H54 (cell line): Measurements from ENCODE around the gene GPC3.

ENCODE experiments used
- DNase-seq: peaks from one replicate; pipeline ENCODE4 v3.0.0; 2011; ENCODE audit warnings: low spot score, mixed read lengths; ENCODE audit not compliant: insufficient read length
- FAIRE-seq: peaks from 3 replicates; lab custom pipeline; 2011; peaks lifted over from hg19 to GRCh38; lab: Jason Lieb, UNC
- POLR2A ChIP-seq: IDR thresholded peaks from 2 replicates; pipeline ENCODE4 v1.6.1; 2011; ENCODE audit warnings: low read depth, mild to moderate bottlenecking, low read length

The GPC3 gene

DNA sequence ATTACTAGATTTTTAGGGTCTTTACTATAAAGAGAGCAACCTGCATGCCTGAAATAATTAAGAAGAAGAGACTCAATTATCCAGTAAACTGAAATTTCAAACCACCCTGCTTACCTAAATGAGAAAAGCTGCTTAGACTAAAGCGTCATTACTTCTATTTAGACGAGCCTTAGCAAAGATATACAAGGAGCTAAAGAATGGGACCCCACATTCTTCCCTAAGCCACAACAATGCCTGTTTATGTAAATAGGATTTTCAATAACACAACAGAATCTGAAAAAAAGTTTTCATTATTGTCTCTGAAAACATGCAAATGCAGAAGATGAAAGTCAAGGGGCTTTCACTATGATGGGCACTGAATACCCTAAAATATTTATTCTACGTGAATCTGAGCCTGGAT lies 16.2 kb downstream of the GPC3 start:
- FAIRE-seq (no peak), DNase-seq (no peak)
- TF ChIP-seq POLR2A: no peak

- FAIRE-seq (no peak), DNase-seq (no peak)
- no peak for TF ChIP-seq POLR2A
Measured at GRCh38 chrX:133968109-133968508, 17.3 kb downstream of the GPC3 start.

GRCh38 chrX:133966199-133966598 lies 19.2 kb downstream of the GPC3 start:
- no peak for TF ChIP-seq POLR2A
- FAIRE-seq: no peak
- DNase-seq: no peak

- FAIRE-seq (no peak), DNase-seq (no peak)
- no peak for TF ChIP-seq POLR2A
Measured at GRCh38 chrX:133965321-133965720, 20.1 kb downstream of the GPC3 start.

- TF ChIP-seq POLR2A: no peak
- FAIRE-seq: no peak
- DNase-seq: no peak
Measured at GRCh38 chrX:133961046-133961445, 24.3 kb downstream of the GPC3 start.

DNA sequence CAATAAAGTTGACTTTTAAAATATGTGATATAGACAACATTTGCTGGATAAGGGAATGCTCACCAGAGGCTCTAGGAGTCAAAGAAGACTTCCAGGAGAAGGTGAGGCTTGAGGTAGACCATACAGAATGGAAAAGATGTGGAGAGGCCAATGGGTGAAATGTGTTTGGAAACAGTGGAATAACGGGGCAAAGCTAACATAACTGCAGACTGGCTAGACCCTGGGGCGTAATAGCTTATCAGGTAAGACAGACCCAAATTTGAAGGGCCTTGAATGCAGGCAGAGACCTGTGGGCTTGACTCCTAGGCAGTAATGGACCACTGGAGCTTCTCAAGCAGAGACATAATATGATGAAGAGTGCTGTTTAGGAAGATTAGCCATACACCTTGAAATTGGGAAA lies 25.4 kb downstream of the GPC3 start:
- DNase-seq (no peak), FAIRE-seq (no peak)
- TF ChIP-seq POLR2A: no peak

DNA sequence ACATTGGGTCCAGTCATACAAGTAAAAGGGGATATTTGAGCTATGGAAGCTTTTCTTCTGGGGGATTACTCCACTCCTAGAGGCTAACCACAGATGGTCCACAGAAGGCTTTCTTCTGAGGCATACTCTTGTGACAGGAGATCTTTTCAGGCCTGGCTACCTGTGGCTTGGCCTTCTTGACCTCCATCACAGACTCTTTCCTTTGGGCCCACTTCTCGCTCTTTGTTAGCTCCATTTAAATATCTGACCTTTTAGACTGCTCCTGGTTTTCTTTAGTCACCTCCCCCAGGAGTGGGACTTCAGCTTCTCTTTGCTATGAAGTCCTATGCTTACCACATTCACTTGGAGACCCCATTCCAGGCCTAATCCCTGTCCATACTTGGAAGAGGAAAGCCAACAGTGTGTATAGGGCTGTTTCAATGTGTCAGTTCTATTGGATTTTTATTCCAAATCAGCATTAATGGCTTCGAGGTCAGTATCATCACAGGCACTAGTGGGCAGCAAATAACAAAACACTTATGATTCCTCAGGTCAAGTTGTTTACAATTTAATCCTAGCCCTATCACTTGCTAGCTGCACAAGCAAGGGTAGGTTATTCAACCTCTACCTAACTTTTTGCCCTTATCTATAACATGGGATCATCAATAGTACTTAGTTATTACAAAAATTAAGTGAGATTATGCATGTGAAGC lies 26.3 kb downstream of the GPC3 start:
- DNase-seq (no peak), FAIRE-seq (no peak)
- TF ChIP-seq POLR2A: no peak

DNA sequence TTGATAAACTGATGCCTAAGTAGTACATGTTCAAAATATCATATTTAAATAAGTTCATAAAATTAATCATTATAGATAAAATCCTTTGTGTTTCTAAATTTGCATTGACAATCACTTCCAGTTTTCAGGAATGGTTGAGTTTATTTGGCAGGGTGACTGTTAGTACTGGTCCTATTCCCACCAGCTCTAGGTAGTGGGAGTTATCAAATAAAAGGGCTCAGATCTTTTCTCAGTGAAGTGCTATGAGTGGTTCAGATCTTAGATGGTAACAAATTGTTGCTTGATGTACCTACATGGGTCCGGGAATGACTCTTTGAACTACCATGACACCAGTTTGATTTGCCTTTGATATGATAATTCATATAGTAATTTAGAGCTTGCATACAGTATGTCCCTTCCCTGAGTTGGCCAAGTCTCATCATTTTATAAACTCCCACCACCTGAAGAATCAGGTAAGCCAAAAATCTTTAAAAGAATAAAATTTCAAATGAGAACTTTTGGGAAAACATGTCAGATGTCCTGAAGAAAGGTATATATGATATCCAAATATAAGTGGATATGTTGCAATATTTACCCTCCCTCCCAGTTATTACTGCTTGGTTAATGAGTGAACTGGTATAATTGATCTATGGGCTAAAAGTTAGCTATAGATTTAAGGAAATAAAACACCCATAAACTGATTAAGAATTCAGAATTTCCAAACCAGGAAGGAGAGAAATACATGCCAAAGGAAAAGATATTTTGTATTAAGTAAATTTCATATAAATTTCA lies 28.6 kb downstream of the GPC3 start:
- FAIRE-seq: no peak
- TF ChIP-seq POLR2A: no peak
- no peak for DNase-seq

DNA sequence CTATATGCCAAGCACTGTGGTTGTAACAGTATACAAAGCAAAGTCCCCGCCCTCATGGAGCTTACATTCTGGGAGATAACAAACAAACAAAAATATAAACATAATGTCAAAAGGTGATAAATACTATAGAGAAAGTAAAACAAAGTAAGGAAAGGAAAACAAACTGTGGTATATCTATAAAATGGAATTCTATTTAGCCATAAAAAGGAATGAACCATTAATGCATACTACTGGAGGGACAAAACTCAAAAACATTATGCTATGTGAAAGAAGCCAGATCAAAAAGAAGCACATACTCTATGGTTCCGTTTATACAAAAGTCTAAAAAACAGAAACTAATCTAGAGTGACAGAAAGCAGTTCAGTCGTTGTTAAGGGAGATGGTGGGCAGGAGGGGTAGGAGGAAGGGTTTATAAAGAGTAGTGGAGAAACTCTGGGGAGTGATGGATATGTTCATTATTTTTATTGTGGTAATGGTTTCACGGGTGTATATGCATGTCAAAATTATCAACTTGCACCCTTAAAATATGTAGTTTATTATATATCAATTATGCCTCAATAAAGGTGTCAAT lies 31.5 kb downstream of the GPC3 start:
- no peak for FAIRE-seq
- TF ChIP-seq POLR2A: no peak
- DNase-seq: no peak

GRCh38 chrX:133953078-133953477 lies 32.3 kb downstream of the GPC3 start:
- no peak for TF ChIP-seq POLR2A
- FAIRE-seq: no peak
- DNase-seq: no peak

DNA sequence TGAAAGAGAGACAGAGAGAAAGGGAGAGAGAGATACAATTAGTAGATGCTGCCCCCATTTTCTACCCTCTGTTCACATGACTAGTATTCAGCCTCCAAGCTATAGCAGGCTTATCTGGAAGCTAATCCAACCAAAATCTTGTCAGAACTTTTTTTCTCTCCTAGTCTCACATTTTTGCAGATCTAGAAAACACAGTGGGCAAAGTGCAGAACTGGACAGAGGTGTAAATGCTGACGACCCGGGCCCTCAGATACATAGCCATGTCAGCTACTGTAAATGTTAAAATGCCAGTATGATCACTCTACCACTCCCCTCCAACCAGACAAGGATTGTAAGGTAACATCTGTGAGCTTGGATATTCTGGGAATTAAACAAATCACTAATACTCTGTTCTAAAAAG lies 34.3 kb downstream of the GPC3 start:
- TF ChIP-seq POLR2A: no peak
- FAIRE-seq (no peak), DNase-seq (no peak)

- FAIRE-seq: no peak
Measured at GRCh38 chrX:133950214-133950613, 35.2 kb downstream of the GPC3 start.

DNA sequence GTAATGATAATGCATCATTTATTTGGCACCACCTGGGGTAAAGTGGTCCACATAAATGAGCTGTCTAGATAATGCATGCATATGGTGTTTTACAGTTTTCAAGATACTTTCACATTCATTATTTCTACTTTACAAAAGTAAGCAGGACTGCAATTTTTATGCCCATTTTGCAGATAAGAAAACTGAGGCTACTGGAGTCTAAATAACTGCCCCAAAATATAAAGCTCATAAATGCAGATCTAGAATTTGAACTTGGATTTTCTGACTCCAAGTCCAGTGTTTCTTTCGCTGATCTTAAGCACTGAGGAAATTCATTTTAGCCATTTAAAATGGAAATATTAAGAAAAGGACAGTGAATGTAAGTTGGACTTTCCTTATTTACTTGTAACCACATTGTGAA lies 36.5 kb downstream of the GPC3 start:
- DNase-seq (no peak), FAIRE-seq (no peak)
- no peak for TF ChIP-seq POLR2A

More at GRCh38 chrX:133950214-133950613, 35.2 kb downstream of the GPC3 start:
- DNase-seq: no peak
- TF ChIP-seq POLR2A: no peak

DNA sequence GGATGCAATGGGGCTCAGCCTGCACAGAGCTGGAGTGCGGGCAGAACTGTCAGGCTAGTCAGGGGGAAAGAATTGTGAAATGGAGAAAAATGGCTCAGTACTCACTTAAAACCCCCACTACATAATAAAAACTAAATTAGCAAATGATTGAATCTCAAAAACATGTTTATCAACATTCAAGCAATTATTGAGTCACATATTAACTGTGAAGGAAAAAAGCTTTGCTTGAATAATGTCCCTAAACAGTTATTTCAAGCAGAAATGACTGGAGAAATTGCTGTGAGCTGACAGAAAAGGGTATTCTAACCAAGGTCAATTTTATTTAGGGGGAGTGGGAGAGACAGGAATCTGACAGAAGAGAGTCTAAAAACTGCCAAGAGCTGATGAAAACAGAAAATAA lies 37.4 kb downstream of the GPC3 start:
- DNase-seq (no peak), FAIRE-seq (no peak)

More for the DNA sequence above, 37.4 kb downstream of the GPC3 start:
- TF ChIP-seq POLR2A: no peak
